GM19324 (cell line): ENCODE data around the gene PRDM5.
"Not testable (repeated sequence)": the region's sequence is repeated elsewhere in the genome, so short reads cannot be mapped to it uniquely, and the experiment has no call there.

ENCODE experiments used
- ATAC-seq: cut with Tn5 transposase; IDR thresholded peaks from one replicate; pipeline ENCODE4 v1.9.1; 2021; ENCODE audit warnings: mild to moderate bottlenecking, moderate library complexity; ENCODE audit not compliant: unreplicated experiment, low FRiP score

The PRDM5 gene

DNA sequence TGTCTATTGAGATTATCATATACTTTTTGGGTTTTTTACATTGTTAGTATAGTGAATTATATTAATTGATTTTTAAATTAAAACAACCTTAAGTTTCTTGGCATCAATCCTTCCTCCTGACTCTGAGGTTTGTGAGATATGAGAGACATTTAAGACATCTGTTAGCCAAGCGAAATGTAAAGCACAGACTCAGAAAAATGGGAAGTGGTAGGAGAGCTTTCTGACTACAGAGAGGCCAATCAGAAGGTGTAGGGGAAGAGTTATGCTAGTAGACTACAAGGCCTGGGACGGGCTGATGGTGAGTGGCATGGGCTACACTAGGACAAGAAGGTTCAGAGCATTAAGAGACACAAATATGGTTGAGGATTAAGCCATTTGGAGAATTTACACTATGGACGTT, 255.4 kb downstream of the PRDM5 start:
- ATAC-seq, result no peak

DNA sequence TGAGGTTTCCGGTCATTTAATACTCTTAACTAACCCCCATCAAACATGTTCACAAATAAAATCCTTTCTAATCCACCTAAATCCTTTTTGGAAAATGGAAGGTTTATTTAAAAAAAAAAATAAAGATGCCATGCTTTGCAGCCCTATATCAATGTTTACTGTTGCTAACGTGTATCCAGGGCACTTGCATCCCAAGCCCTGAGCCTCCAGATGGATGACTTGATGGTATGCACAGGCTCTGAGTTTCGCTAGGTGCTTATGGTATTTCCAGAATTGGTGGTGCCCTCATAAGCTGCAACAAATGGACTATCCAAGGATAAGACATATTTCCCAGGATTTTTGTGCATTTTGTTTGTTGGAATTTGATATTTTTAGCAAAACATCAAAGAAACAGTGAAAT, 257.7 kb downstream of the PRDM5 start:
- ATAC-seq, result no peak

- no peak for ATAC-seq
Observed at GRCh38 chr4:120659616-120660170, 262.8 kb downstream of the PRDM5 start.

- ATAC-seq, result no peak
Observed at GRCh38 chr4:120658772-120659171, 263.8 kb downstream of the PRDM5 start.

DNA sequence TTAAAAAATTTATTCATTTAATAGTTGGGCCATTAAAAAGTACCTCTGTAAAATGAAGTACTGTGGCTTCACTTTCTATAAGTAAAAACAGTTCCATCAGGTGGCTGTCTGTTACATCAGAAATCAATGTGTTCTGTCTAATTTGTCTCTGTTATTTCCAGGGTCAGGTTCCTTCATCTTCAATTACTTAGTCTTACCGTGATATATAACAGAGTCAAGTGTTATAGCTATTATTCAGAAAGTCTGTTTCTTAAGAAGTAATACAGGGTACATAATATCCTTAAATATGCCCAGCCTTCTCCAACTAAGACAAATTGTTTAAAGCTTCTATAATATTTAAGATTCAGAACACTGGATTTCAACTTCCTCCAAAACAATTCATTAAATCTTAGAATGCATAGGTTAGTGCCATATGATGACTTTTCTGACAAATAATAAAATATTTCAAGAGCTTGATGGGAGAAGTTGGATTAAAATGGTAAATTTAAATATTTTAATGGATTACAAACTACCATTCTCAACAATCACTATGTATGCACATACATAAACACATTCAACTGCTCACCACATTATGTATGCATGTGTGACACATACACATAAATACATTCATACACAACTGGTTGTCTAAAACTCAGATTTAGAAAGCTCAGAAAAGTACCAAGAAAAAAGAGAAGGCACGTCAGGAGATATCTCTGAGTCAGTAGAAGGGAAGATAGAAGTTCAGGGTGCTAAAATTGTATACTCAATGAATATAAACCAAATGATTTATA, 268.5 kb downstream of the PRDM5 start:
- no peak for ATAC-seq

DNA sequence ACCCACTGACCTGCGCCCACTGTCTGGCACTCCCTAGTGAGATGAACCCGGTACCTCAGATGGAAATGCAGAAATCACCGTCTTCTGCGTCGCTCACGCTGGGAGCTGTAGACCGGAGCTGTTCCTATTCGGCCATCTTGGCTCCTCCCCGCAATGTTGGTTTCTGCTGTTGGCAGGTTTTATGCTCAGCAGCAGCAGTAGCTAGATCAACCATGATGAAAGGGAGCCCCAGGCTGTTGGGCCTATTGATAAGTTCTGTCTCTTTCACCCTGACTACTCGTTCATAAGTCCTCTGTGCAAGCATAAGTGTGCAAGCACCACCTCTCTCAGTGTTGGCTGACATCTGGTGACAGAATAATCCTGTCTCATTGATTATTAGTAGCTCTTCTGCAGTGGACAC, 274.2 kb downstream of the PRDM5 start:
- ATAC-seq, result not testable (repeated sequence)
